ENCODE measurements around the gene ALPG.
A peak's percentile ranks its signal among the peaks of the same experiment; 100 is the strongest.
"Not testable (repeated sequence)": the region's sequence is repeated elsewhere in the genome, so short reads cannot be mapped to it uniquely, and the experiment has no call there.

Gene ALPG

GRCh38 chr2:232439758-232440135 lies 33.1 kb downstream of the ALPG start:
- TF ChIP-seq, protein P1, sequence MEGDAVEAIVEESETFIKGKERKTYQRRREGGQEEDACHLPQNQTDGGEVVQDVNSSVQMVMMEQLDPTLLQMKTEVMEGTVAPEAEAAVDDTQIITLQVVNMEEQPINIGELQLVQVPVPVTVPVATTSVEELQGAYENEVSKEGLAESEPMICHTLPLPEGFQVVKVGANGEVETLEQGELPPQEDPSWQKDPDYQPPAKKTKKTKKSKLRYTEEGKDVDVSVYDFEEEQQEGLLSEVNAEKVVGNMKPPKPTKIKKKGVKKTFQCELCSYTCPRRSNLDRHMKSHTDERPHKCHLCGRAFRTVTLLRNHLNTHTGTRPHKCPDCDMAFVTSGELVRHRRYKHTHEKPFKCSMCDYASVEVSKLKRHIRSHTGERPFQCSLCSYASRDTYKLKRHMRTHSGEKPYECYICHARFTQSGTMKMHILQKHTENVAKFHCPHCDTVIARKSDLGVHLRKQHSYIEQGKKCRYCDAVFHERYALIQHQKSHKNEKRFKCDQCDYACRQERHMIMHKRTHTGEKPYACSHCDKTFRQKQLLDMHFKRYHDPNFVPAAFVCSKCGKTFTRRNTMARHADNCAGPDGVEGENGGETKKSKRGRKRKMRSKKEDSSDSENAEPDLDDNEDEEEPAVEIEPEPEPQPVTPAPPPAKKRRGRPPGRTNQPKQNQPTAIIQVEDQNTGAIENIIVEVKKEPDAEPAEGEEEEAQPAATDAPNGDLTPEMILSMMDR (IDR thresholded peaks at IDR 0.05; ENCODE audit: low read depth, low read length, missing control alignments) = peak; percentile 11
- no peak for DNase-seq (ENCODE audit: extremely low read depth, low read depth)

GRCh38 chr2:232440220-232441018 lies 33.8 kb downstream of the ALPG start:
- not testable (repeated sequence) for H3K4me3 ChIP-seq (replicated peaks; ENCODE audit: low read depth, low read length)
- DNase-seq (ENCODE audit: extremely low read depth, low read depth) = peak; percentile 16
- TF ChIP-seq, protein P1 (IDR thresholded peaks at IDR 0.05; ENCODE audit: low read depth, low read length, missing control alignments) = peak; percentile 74

More at GRCh38 chr2:232439758-232440135, 33.1 kb downstream of the ALPG start:
- H3K4me3 ChIP-seq (replicated peaks; ENCODE audit: low read depth, low read length) = no peak overlapping the region

- no peak for DNase-seq (ENCODE audit: extremely low read depth, low read depth)
- H3K4me3 ChIP-seq (replicated peaks; ENCODE audit: low read depth, low read length) = no peak overlapping the region
- TF ChIP-seq, protein P1 (IDR thresholded peaks at IDR 0.05; ENCODE audit: low read depth, low read length, missing control alignments) = no peak
Observed at GRCh38 chr2:232441147-232441651, 34.6 kb downstream of the ALPG start.

DNA sequence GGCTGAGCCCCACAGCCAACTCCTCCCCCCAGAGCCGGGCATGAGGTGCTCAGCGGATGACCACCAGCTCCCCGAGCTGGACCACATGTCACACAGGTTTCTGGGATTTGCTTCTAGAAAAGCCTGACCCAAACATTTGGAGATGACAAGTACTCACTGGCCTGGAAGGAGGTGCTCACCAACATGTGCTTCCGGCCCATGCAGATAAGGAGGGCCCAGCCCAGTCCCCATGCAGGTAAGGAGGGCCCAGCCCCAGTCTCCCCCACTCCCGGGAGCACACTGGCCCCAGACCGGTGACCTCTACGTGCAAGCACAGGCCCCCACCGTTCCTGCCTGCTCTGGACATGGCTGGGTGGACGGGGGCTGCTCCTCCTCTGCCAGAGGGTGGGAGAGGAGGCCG lies 35.3 kb downstream of the ALPG start:
- not testable (repeated sequence) for DNase-seq (ENCODE audit: extremely low read depth, low read depth); H3K4me3 ChIP-seq (replicated peaks; ENCODE audit: low read depth, low read length)

DNA sequence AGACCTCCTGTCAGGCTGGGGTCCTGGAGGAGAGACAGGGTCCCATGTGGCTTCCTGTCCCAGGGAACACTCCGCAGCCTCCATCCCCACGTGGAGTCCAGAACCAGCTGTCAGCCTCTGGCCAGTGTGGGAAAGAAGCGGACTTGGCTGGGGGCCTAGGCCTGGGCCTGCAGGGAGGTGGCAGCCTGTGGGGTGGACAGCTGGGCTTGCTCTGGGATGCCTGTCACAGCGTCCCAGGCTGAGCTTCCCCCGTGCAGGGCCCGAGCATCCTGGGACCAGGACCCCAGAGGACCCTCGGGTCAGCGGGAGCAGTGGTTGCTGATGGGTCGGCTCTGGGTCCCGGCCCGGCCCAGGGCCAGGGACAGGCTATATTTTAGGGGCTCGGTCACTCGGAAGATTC lies 35.8 kb downstream of the ALPG start:
- H3K4me3 ChIP-seq (replicated peaks; ENCODE audit: low read depth, low read length); DNase-seq (ENCODE audit: extremely low read depth, low read depth): not testable (repeated sequence)

DNA sequence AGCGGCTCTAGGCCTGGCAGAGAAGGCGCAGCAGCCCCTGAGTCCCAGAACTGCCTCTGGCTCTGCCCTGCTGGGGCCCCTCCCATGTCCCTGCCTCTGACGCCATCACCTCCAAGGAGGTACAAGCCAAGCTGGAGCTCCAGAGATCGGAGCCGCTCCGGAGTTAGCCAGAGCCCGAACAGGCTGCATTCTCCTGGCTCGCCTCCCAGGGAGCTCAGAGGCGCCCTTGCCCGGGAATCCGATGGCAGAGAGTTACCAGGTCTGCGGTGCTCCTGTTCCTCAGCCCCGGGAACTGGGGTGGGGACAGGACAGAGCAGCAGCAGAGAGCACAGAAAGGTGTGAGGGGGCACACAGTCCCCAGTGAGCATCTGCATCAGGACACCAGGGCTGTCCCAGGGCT lies 36.4 kb downstream of the ALPG start:
- H3K4me3 ChIP-seq (replicated peaks; ENCODE audit: low read depth, low read length); DNase-seq (ENCODE audit: extremely low read depth, low read depth): not testable (repeated sequence)

DNA sequence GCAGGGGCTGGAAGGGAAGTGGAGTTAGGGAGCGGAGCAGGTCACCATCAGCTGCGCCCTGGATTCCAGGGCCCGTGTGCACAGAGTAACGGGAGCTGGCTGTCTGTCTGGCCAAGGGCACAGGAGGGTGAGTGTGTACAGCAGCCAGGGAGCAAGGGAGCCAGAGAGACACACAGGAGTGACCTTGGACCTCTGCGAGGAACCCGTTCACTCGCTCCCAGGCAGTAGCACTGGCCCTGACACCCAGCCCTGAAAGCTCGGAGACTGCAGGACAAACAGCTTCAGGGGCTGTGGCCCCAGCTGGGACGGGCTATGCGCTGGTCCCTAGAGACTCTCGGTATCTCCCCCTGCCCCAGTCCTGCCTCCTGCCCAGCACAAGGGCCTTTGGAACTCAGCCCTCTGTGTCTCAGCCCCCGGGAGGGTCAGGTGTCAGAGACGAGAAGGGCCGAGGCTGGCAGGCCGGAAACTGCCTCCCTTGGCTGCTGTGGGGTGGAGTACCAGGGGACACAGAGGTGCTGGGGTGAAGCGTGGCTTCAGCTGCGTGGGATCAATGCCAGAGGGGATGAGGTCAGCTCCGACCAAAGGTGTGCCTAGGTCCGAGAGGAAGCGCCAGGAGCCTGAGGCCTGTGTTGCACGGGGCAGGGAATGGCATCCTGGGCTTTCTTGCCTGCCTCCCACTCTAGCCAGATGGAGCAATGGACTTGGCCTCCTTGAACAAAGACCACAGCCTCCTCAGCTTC lies 37.2 kb downstream of the ALPG start:
- not testable (repeated sequence) for DNase-seq (ENCODE audit: extremely low read depth, low read depth); H3K4me3 ChIP-seq (replicated peaks; ENCODE audit: low read depth, low read length)

GRCh38 chr2:232444409-232445148 lies 37.9 kb downstream of the ALPG start:
- TF ChIP-seq, protein P1 (IDR thresholded peaks at IDR 0.05; ENCODE audit: low read depth, low read length, missing control alignments) = peak; percentile 88
- peak; percentile 37 for DNase-seq (ENCODE audit: extremely low read depth, low read depth)
- no peak overlapping the region for H3K4me3 ChIP-seq (replicated peaks; ENCODE audit: low read depth, low read length)

DNA sequence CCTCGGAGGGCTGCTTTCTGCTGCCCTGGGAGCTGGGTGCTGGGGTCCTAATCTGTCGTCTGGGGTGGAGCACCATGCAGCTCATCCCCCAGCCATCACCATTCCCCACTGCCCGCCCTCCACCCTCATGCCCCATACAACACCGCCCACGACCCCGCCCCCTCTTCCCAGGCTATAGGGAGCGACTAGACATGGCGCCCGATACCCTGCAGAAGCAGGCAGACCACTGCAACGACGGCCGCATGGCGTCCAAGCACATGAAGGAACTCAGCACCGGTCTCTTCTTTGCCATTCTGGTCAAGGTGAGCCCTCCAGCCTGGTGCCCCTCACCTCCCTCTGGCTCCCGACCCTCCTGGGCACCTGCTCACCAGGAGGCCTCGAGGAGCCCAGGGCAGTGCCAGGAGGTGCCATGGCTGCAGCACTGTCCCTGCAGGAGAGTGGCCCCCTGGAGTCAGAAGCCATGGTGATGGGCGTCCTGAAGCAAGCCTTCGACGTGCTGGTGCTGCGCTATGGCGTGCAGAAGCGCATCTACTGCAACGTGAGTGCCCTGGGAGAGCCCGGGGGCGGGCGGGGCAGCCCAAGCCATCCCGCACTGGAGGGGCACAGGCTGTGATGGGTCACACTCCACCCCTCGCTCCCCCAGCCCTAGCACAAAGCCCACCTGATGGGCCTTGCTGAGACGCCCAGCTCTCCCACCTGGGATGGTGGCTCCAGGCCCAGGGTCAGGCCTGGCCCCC lies 38.7 kb downstream of the ALPG start:
- H3K4me3 ChIP-seq (replicated peaks; ENCODE audit: low read depth, low read length); DNase-seq (ENCODE audit: extremely low read depth, low read depth): not testable (repeated sequence)
